IPS-15b (cell line): Measurements from ENCODE around the gene MAN2A1.

ENCODE experiments used
- H3K27me3 ChIP-seq: one replicate; pipeline ENCODE4 v1.6.1; 2013; ENCODE audit warnings: low read length; ENCODE audit not compliant: control insufficient read depth, insufficient read depth
- H3K36me3 ChIP-seq: one replicate; pipeline ENCODE4 v1.6.1; 2013; ENCODE audit warnings: low read length; ENCODE audit not compliant: control insufficient read depth, insufficient read depth
- H3K4me1 ChIP-seq: one replicate; pipeline ENCODE4 v1.6.1; 2013; ENCODE audit warnings: mild to moderate bottlenecking, low read length; ENCODE audit not compliant: control insufficient read depth, insufficient read depth
- H3K4me3 ChIP-seq: one replicate; pipeline ENCODE4 v1.5.1; 2013; ENCODE audit warnings: low read depth, low read length
- H3K9ac ChIP-seq: one replicate; pipeline ENCODE4 v1.6.1; 2013; ENCODE audit warnings: low read depth, mild to moderate bottlenecking, low read length
- H3K9me3 ChIP-seq: one replicate; pipeline ENCODE4 v1.6.1; 2013; ENCODE audit warnings: mild to moderate bottlenecking, low read length; ENCODE audit not compliant: control insufficient read depth, insufficient read depth

Gene MAN2A1

DNA sequence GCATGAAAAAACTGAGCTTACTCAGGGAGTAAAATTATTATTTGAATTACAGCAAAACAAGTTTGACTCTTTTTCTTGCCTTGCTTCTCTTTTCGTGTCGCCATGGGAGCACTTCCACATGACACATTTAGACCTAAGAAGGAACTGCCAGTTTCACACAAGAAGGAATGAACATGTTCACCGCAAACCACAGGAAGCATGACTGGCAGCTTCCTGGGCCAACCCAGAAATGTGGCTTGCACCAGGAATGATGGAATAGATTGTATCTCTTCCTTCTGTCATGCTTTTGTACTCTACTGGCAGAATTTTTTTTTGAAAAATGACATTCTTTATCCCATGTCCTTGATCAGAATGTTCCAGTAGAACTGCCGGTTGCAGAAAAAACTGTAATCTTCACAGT is 32.9 kb upstream of the MAN2A1 start:
- H3K9me3 ChIP-seq, result no peaks in the 10 kb centered on the region
- no peaks in the 10 kb centered on the region for H3K4me1 ChIP-seq
- H3K36me3 ChIP-seq, result no peaks in the 10 kb centered on the region
- no peak overlapping the region for H3K4me3 ChIP-seq
- H3K9ac ChIP-seq, result no peak overlapping the region
- no peaks in the 10 kb centered on the region for H3K27me3 ChIP-seq

DNA sequence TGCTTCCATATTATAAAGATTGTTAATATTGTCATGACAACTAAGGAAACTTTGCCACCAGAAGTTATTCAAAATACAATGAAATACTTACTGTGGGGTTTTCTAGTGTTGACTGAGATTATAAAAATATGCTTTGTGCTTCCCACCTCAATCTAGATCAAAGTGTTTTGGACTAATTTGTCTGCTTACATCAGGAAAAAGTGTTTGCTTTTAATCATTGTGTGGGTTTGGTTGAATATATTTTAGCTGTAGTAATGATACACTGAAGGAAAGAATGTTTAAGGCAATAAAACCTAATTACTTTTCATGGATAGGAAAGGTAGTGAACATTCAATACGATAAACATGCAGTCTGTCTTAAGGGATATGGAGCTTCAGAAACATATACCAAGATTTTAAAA is 29.8 kb upstream of the MAN2A1 start:
- H3K4me3 ChIP-seq, result no peak overlapping the region
- H3K9me3 ChIP-seq, result no peaks in the 10 kb centered on the region
- H3K36me3 ChIP-seq, result no peaks in the 10 kb centered on the region
- no peaks in the 10 kb centered on the region for H3K4me1 ChIP-seq
- H3K9ac ChIP-seq, result no peak overlapping the region
- H3K27me3 ChIP-seq, result no peaks in the 10 kb centered on the region

DNA sequence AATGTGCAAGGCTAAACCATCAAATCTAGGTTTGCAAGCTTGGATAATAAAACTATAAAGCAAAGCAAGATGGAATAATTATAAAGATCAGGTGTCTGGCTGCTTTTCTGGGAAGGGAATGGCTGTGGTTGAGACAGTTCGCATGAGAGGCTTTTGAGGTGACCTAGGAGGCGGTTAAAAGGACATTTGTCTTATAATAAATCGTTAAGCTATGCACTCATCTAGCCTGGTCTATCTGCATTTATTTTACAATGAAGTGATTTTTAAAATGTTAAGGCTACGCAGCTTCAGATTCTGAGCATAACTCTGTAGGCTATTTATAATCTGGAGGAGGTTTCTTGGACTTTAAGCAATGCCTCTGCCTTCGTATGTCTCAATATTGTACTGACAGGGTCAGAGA is 29.4 kb upstream of the MAN2A1 start:
- Histone ChIP-seq H3K36me3 (no peaks in the 10 kb centered on the region), H3K9me3 (no peaks in the 10 kb centered on the region), H3K4me1 (no peaks in the 10 kb centered on the region), H3K9ac (no peak overlapping the region), H3K27me3 (no peaks in the 10 kb centered on the region), H3K4me3 (no peak overlapping the region)

DNA sequence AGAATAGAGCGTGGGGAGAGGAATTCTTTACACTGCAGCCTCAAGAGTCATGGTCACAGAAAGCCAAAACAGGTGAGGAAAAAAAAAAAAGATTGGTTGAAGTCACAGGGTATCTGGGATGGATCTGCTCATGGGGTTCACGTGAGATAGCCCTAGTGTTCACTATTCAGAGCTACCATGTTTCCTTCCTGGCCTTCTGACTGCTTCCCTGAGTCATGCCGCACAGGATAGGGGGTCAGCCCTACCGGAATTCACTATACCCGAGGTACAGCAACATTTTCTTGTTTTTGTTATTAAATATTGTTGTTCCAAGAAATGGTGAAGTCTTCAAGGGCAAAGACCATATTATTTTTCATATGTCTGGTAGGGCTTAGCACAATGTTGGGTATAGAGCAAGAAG is 21.5 kb upstream of the MAN2A1 start:
- H3K4me1 ChIP-seq, result no peaks in the 10 kb centered on the region
- no peak overlapping the region for H3K9ac ChIP-seq
- no peaks in the 10 kb centered on the region for H3K27me3 ChIP-seq
- H3K9me3 ChIP-seq, result no peaks in the 10 kb centered on the region
- H3K36me3 ChIP-seq, result no peaks in the 10 kb centered on the region
- no peak overlapping the region for H3K4me3 ChIP-seq

DNA sequence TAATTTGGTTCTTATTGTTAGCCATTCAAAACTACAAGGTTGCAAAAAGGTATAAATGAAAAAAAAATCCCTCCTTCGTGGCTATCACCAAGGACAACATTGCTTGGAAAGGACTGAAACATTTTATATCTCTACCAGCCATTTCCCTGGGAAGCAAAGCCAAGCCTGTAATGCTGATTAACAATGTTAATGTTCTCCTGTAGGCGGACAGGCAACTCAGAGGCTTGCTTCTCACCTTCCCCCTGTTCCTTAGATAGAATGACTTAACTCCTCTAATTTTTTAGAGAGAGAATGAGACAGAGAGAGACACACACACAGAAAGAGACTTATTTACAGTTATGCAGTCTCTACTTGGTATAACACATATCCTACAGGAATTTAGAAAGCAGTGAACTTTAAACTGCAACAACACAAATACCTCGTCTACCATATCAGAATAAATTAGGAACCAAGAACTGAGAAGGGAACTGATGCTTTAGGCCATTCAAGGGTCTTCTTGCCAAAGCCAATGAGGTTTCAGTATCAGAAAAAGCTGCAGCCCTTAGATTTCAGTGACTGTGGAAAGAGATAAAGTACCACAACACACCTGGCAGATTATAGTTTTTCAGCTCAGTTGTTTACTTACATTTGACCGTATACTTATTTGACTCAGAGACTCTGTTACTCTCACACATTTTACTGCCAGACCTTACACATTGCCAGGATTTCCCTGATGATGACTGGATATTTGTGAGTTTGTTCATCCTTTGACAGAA is 20.9 kb upstream of the MAN2A1 start:
- Histone ChIP-seq H3K4me3 (no peak overlapping the region), H3K4me1 (no peaks in the 10 kb centered on the region), H3K9me3 (no peaks in the 10 kb centered on the region), H3K27me3 (no peaks in the 10 kb centered on the region), H3K36me3 (no peaks in the 10 kb centered on the region), H3K9ac (no peak overlapping the region)

DNA sequence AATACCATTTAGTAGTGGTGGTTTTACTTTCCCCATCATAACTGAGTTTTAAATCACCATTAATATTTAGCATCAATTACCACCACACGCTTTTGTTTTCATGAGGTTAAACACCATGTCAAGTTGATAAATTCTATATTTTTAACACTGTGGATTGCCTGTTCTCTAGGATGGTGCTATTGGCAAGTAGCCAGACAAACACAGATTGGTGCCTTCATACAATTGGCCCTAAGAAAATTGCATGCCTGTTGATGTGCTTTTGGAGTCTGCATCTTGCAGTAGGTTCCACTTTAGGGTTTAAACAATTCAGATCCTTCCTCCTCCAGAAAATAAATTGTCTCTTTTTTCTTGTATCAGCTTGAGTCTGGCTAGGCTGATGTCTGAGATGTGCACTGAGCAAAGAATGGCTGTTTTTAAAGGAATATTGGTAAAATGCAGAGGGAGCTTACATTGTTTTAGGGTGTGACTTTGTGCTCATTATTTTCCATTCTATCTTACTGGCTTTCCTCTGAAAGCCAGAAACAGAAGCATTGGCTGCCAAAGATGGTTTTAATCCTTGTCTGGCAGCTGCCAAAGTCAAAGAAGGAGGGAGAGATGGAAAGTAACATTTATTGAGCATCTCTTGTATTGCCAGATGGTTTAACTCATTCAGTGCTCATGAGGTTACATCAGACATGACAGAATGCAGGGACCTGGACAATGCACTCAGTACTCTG is 19.6 kb upstream of the MAN2A1 start:
- H3K9me3 ChIP-seq, result no peaks in the 10 kb centered on the region
- H3K9ac ChIP-seq, result no peak overlapping the region
- H3K4me3 ChIP-seq, result no peak overlapping the region
- H3K36me3 ChIP-seq, result no peaks in the 10 kb centered on the region
- no peaks in the 10 kb centered on the region for H3K4me1 ChIP-seq
- no peaks in the 10 kb centered on the region for H3K27me3 ChIP-seq

DNA sequence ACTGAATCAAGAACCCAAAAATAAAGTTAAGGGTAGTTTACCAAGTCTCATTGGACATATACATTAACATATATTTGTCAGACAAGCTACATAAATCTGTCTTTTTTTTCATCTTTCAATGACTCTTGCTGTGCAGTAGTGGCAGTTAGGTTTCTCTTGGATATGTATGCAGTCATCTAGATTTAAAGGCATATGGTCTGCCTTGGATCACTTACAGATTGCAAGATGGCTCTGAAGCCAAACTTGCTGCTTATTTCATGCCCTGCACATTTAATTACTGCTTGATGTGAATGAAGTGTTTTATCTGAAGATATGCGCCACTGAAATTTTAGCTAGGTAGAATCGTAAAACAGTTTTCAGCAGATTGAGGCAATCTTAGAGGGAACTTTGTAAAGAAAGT is 18.6 kb upstream of the MAN2A1 start:
- Histone ChIP-seq H3K36me3 (no peaks in the 10 kb centered on the region), H3K4me1 (no peaks in the 10 kb centered on the region), H3K27me3 (no peaks in the 10 kb centered on the region), H3K9me3 (no peaks in the 10 kb centered on the region), H3K4me3 (no peak overlapping the region), H3K9ac (no peak overlapping the region)

DNA sequence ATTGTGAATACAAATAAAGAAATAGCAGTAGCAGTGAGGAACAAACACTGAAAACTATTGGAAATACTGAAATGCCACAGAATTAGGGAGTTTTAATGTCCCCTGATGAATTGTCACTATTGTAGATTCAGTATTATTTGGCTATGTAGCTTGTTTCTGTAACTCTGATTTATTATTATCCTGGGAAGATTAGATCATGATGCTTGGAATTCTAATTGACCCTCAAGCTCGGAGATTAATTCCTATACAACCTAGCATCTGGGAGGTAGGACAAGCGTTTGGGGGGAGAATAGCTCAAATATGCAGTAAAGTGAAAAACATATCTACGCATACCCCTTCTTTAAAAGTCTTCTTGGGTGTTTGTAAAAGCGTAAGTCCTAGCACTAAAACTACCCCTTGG is 15.1 kb upstream of the MAN2A1 start:
- Histone ChIP-seq H3K9me3 (no peaks in the 10 kb centered on the region), H3K36me3 (no peaks in the 10 kb centered on the region), H3K27me3 (no peaks in the 10 kb centered on the region), H3K4me3 (no peak overlapping the region), H3K9ac (no peak overlapping the region), H3K4me1 (no peaks in the 10 kb centered on the region)

DNA sequence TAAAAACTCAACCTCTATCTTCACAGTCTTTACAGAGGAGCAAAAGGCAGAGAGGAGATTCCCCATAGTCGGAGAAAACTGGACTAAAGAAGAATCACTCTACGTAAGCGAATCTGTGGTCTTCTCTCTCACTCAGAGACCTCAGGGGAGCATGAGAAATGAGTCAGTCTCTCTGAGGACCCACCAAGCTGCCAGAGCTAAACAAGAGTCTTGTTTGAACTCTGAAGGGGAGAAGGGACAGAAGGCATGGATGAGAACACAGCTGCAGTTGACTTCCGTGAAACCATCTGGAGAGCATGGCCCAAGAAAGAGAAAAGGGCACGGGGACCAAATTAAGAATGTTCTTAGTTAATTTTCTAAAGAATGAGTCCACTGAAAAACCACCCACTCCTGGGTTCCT is 12.8 kb upstream of the MAN2A1 start:
- Histone ChIP-seq H3K27me3 (no peaks in the 10 kb centered on the region), H3K9ac (no peak overlapping the region), H3K9me3 (no peaks in the 10 kb centered on the region), H3K36me3 (no peaks in the 10 kb centered on the region), H3K4me1 (no peaks in the 10 kb centered on the region), H3K4me3 (no peak overlapping the region)

DNA sequence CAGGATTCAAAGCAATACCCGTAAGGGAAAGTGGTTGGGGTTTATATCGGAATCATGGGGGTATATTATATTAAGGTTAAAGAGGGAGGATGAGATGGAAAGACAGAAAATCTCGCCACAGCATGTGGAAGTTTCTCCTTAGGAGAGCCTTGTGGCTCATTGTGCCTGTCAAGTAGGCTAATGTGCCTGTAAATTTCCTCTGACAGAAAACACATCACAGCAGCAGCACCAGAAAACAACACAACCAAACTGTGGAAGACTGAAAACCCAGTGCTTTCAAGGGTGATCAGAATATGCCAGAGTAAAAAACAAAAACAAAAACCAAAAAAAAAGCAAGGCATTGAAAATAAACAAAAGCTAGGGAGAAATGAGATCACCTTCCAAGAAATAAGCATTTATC is 11.3 kb upstream of the MAN2A1 start:
- Histone ChIP-seq H3K9me3 (no peaks in the 10 kb centered on the region), H3K36me3 (no peaks in the 10 kb centered on the region), H3K4me3 (no peak overlapping the region), H3K9ac (no peak overlapping the region), H3K4me1 (no peaks in the 10 kb centered on the region), H3K27me3 (no peaks in the 10 kb centered on the region)

DNA sequence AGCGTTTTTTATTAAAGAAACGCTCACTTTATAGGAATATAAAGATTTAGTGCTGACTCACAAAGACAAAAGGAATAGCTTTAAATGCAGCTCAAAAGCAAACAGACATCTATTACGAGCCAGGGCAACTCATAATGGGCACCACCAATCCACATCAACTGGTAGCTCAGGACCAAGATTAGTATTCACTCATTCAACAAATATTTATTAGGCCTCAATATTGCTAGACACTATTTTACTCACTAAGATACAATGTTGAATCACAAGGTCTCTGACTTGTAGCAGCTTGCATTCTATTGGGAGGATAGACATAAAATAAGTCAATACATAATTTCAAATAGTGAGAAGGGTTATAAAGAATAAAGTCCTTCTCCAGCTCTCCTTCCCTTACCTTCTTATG is 8.0 kb upstream of the MAN2A1 start:
- Histone ChIP-seq H3K9me3 (no peaks in the 10 kb centered on the region), H3K27me3 (no peaks in the 10 kb centered on the region), H3K4me3 (no peak overlapping the region), H3K9ac (no peak overlapping the region), H3K4me1 (no peaks in the 10 kb centered on the region), H3K36me3 (no peaks in the 10 kb centered on the region)

DNA sequence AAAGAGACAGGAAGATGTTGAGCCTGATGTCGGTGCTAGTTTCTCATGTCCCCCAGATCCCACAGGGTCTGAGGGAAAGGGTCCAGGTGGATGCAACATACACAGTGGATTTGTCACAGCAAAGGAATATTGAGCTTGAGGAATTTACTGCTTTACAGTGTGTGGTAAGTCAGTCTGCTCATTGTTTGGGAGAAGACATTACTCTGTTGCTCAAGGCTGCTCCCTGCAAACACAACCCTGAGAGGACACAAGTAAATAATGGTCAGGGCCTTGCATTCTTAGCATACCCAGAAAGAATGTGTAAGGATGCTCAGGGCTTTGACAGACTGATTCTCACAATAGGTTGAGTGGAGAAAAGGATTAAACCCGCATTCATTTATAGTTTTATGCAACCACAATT is 7.3 kb upstream of the MAN2A1 start:
- H3K9ac ChIP-seq, result no peak overlapping the region
- no peak overlapping the region for H3K4me3 ChIP-seq
- no peaks in the 10 kb centered on the region for H3K9me3 ChIP-seq
- no peaks in the 10 kb centered on the region for H3K4me1 ChIP-seq
- H3K27me3 ChIP-seq, result no peaks in the 10 kb centered on the region
- no peaks in the 10 kb centered on the region for H3K36me3 ChIP-seq
